ENCODE results near the gene PLPP1. TPM values are rescaled to one million over a fixed set of nuclear protein-coding genes. Genes with fewer than 3 reads are reported as not detected.

The PLPP1 gene
- total and polyA plus RNA-seq, 2 experiments from 2014 or later, result 39.1 to 97.1 TPM

GRCh38 chr5:55509097-55509496 is 25.7 kb downstream of the PLPP1 start (continued):
- TF ChIP-seq, protein P1, sequence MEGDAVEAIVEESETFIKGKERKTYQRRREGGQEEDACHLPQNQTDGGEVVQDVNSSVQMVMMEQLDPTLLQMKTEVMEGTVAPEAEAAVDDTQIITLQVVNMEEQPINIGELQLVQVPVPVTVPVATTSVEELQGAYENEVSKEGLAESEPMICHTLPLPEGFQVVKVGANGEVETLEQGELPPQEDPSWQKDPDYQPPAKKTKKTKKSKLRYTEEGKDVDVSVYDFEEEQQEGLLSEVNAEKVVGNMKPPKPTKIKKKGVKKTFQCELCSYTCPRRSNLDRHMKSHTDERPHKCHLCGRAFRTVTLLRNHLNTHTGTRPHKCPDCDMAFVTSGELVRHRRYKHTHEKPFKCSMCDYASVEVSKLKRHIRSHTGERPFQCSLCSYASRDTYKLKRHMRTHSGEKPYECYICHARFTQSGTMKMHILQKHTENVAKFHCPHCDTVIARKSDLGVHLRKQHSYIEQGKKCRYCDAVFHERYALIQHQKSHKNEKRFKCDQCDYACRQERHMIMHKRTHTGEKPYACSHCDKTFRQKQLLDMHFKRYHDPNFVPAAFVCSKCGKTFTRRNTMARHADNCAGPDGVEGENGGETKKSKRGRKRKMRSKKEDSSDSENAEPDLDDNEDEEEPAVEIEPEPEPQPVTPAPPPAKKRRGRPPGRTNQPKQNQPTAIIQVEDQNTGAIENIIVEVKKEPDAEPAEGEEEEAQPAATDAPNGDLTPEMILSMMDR (conservative IDR thresholded peaks at IDR 0.05; ENCODE audit: low read depth in 2 of 2), result no peak
- no peak for TF ChIP-seq EZH2 (IDR thresholded peaks at IDR 0.05; ENCODE audit: low read depth, unreplicated experiment)
- TF ChIP-seq EZH2phosphoT487 (IDR thresholded peaks at IDR 0.05; ENCODE audit: unreplicated experiment), result no peak
- no peak for TF ChIP-seq STAT1 (IDR thresholded peaks at IDR 0.05; ENCODE audit: unreplicated experiment)

DNA sequence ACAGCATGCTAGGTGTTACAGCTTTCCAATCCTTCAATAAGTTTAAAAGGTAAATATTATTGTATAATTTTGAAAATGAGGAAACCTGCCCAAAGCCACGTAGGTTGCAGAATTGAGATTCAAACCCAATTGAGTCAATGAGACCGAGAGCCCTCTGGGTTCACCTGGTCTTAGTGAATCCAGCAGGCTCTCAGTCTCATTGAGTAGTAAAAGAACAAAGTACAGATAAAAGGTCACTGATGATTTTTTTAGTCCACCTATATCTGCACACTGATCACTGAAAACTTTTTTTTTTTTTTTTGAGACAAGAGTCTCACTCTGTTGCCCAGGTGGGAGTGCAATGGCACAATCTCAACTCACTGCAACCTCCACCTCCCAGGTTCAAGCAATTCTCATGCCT is 27.2 kb downstream of the PLPP1 start:
- Mint-ChIP-seq H3K27ac (no peak overlapping the region), H3K9me3 (no peaks in the 10 kb centered on the region), H3K4me3 (no peak overlapping the region), H3K4me1 (peaks cover 26% of the 10 kb centered on the region), H3K36me3 (ENCODE audit: low read depth) (no peaks in the 10 kb centered on the region), H3K27me3 (ENCODE audit: insufficient read depth, low read depth, poor library complexity) (no peaks in the 10 kb centered on the region)
- H4K20me1 ChIP-seq (replicated peaks; ENCODE audit: insufficient read depth), result peaks cover 10% of the 10 kb centered on the region; the same call in 1 of the 2 replicates
- H3K79me2 ChIP-seq (replicated peaks; ENCODE audit: insufficient read depth), result peaks cover 92% of the 10 kb centered on the region
- 0 out of 2 replicates have a peak, but pooled peaks cover 4% of the 10 kb centered on the region for H3F3A ChIP-seq (replicated peaks; ENCODE audit: low read depth)
- no peak overlapping the region for H2AFZ ChIP-seq
- H3K27me3 ChIP-seq (ENCODE audit: insufficient read depth), result no peaks in the 10 kb centered on the region
- H3K27ac ChIP-seq (ENCODE audit: low read depth), result no peak overlapping the region
- no peak overlapping the region for H3K4me2 ChIP-seq
- H3K4me3 ChIP-seq, result no peak overlapping the region
- no peak for ATAC-seq
- DNase-seq (ENCODE audit: low spot score), result no peak
- H3K4me1 ChIP-seq (ENCODE audit: insufficient read depth), result peaks cover 10% of the 10 kb centered on the region
- H3K36me3 ChIP-seq (ENCODE audit: insufficient read depth), result no peaks in the 10 kb centered on the region
- H3K9me2 ChIP-seq (ENCODE audit: insufficient read depth), result no peaks in the 10 kb centered on the region
- TF ChIP-seq EZH2phosphoT487 (IDR thresholded peaks at IDR 0.05; ENCODE audit: unreplicated experiment), result no peak
- no peak for TF ChIP-seq REST (IDR thresholded peaks at IDR 0.05; ENCODE audit: unreplicated experiment)
- TF ChIP-seq CREB1 (CRISPR knock-in tag; IDR thresholded peaks at IDR 0.05; ENCODE audit: low read depth), result no peak
- no peak for TF ChIP-seq EZH2 (IDR thresholded peaks at IDR 0.05; ENCODE audit: low read depth, unreplicated experiment)
- no peak for TF ChIP-seq ETS1 (IDR thresholded peaks at IDR 0.05)
- no peak for TF ChIP-seq JUNB (IDR thresholded peaks at IDR 0.05; ENCODE audit: unreplicated experiment)
- TF ChIP-seq, protein P1 (conservative IDR thresholded peaks at IDR 0.05; ENCODE audit: low read depth in 2 of 2), result no peak
- no peak for TF ChIP-seq ZNF331 (CRISPR knock-in tag; IDR thresholded peaks at IDR 0.05; ENCODE audit: low read depth)
- TF ChIP-seq NANOG (IDR thresholded peaks at IDR 0.05; ENCODE audit: borderline replicate concordance), result no peak
